ENCODE results near the gene ERGIC1.

DNA sequence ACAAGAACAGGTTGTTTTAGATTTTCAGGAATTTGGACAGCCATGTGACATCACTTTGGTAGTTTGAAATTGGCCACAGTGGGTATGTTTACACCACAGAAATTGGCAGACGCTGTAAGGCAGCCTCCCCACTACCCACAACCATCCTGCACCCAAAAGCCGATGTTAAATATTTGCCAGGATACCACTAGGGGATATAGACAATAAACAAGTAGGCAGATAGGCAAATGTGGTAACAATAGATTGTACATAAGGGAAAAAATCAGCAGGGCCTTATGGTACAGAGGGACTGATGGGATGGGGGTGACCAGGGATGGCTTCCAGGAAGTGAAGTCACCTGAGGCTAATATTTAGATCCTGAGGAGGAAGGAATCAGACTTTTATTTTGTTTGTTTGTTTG lies 31.9 kb upstream of the ERGIC1 start:
- TF ChIP-seq CTCF (IDR thresholded peaks at IDR 0.05) (no peak), POLR2A (IDR thresholded peaks at IDR 0.05) (no peak)

Measured in tibial nerve (tissue), 3 donors.